NCI-H748 treated with DMSO at 0.1 percent for 48 hours (cell line): ENCODE measurements around the gene C17orf67.

Experiments used
- DNase-seq: peaks from one replicate; lab custom pipeline; 2025; lab: John Stamatoyannopoulos, UW

The C17orf67 gene, protein sequence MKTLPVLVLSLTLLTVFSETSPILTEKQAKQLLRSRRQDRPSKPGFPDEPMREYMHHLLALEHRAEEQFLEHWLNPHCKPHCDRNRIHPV

DNA sequence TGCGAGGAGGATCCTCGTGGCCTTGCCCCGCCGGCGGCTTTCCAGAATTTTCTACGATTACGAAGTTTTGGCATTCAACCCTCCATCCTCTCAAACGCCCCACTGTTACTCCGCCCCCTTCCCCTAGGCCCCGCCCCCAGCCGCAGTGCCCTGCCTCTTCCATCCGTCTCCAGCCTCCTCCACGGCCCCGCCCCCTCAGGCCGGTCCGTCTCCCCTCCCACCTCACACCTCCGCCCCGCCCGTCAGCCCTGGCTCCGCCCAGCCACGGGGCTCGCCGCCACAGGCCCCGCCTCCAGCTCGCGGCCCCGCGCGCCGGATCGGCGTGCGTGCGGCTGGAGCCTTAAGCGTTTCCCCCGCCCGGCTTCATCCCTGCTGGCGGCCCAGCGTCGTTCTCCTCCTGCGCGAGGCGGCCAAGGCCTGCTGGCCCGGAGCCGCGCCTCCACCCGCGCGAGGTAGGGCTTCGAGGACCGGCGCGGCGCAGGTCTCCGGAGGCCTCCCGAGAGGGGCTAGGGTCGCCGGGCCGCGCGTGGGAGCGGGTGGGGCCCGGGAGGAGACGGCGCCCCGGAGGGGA is at the start of gene C17orf67, which contains the start of gene DGKE:
Gene C17orf67 (minus strand): TSS at position 112 of the 571 bp plus-strand sequence. CDS start 18,110 bp downstream, outside the sequence.
Gene DGKE (plus strand): TSS at position 343 of the 571 bp plus-strand sequence. CDS start 645 bp downstream, outside the sequence.
- peak; percentile 86 for DNase-seq

DNA sequence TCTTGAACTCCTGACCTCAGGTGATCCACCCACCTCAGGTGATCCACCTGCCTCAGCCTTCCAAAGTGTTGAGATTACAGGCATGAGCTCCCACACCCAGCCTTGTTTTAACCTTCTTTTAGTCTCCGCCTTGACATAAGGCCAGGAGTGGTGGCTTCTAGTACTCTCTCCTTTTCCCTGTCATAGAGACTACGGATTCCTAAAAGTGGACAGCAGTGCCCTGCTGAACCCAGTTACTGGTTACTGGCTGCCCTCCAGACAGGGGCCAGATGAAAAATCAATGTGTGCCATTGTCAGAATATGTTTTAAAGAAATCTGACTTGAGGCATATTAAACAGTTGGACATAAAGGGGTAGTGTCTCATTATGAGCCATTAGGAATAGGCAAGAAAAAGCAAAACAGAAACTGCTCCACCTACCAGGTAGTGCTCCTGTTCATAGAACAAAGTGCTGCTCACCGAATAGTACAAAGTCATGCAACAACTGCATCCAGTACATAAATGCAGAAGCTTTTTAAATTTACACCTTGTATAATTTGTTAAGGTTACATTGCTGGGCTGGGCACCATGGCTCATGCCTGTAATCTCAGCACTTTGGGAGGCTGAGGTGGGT is 48.1 kb upstream of the C17orf67 start:
- DNase-seq: no peak

DNA sequence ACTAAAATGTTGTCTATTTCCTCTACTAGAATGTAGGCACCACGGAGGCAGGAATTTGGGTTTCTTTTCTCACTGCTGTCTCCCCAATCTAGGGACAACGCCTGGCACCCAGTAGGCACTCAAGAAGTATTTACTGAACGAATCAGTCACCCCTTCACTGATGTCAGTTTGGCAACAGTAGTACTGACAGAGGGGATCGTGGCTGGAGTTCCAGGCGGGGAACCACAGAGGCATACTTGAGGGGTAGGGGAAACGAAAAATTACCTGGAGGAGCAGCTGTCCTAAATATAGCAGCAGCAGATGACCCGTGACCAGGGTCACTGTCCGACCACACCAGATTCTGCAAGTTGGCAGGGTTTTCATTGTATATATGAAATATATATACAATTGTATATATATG is 46.9 kb upstream of the C17orf67 start:
- DNase-seq: no peak

DNA sequence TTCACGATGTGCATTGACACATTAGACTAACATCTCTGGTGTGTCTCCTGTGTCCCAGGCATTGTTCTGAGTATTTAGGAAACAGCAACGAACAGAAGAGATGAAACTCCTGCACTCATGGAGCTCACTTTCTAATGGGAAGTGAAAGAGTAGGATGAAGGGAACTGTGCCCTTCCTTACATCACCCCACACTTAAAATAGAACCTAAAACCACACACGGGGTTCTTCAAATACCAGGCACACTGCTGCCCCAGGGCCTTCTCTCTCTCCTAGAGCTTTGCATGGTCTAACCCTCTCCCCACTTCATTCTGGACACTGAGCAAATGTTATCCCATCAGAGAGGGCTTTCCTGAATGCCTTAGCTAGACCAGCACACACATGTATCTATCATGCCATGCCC is 46.4 kb upstream of the C17orf67 start:
- DNase-seq: no peak

DNA sequence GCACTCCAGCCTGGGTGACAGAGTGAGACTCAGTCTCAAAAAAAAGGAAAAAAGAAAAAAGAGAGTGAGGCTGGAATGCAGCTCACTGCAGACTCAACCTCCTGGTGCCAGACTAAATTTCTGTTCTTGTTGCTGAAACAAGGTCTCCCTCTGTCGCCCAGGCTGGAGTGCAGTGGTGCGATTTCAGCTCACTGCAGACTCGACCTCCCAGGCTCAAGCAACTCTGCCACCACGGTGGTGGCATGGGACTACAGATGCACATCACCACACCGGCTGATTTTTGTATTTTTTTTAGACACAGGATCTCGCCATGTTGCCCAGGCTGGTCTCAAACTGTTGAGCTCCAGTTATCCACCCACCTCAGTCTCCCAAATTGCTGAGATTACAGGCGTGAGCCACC is 45.6 kb upstream of the C17orf67 start:
- no peak for DNase-seq

DNA sequence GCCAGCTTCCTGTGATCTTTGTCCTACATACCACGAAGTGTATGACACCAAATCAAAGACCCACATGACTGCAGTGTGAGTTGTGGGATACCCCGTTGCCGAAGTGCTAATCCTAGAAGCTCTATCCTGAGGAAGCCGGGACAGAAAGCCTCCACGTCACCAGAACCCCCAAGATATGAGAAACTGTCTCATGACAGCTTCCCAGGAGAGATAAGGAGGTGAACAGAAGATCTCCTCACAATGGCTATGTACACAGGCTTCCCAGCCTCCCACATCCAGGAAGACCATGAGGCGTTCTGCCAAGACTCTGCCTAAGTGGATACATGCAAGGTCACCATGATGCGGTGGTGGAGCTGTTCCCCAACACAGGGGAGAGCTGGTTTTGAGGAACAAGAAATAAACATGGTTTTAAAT is 43.1 kb upstream of the C17orf67 start:
- DNase-seq: no peak

DNA sequence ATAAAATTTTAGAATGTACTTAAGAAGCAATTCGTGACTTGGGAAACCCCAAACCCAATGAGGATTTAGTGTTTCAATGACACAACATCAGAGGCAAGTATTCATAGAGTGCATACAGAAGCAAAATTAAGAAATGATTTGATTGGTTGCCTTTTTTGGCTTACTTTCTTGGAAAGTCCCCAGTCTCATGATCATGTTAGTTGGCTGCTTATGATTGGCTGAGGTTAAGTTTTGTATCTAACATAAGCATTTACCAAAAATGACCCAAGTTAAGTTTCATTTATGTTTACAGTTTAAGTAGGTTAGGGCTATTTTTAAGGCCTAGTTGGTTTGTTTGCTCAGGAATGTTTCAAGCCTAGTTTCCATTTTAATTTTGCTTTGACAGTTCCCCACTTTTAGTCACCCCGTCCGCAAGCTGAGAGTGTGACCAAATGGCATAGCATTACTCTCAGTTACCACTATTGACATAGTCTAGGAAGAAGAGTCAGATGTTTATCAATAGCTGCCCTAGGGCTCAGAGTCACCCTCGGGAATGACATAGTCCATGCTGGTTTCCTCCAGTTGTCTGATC is 36.4 kb upstream of the C17orf67 start:
- no peak for DNase-seq

DNA sequence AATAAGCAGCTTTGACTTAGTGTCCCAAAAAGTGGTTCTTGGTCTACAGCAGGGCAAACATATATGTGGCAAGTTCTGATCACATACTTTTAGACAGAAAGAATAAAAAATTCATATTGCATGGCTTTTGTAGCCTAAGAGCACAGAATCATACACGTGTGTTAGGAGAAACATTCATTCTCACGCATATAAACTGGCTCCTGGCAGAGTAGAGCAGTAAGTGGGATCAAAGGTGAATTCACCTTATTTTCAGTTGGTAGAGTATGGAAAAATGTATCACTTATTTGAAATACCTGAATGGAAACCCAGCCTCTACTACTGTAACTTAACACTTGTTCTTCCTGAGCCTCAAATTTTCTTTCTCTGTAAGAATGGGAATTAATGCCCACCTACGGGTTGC is 35.0 kb upstream of the C17orf67 start:
- no peak for DNase-seq

DNA sequence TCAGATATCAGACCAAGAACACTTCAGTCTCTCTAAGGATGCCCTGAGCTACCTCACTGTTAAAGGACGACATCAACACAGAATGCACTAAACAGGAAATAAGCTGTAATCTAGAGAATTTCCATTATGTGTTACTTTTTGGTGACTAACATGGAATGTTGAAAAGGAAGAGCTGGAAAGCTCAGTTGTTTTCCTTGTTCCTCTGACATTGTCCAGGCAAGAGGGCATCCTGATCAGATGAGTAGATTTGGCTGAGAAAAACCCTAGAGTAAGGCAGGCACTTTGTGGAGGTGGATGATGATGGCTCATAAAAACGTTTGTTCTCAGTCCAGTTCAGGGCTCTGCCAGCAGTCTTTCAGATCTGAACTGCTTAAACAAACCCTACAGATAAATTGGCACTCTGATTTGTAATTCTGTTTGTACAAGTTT is 34.2 kb upstream of the C17orf67 start:
- no peak for DNase-seq

DNA sequence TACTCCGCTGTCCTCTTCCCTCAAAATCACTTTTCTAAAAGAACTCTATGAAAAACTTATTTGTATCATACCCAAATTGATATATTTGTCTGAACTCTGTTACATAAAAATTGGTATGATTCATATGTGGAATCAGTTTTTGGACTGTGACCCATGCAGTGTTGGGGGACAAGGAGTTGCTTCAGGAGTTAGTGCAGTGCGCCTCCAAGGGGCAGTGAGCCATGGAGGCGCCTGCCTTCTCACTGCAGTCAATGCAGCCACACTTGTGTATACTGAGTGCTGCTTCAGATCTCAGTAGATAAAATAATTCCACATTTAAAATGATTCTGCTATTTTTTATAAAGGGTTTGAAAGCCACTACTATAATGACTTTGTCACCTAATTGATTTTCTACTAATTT is 32.8 kb upstream of the C17orf67 start:
- DNase-seq: no peak

DNA sequence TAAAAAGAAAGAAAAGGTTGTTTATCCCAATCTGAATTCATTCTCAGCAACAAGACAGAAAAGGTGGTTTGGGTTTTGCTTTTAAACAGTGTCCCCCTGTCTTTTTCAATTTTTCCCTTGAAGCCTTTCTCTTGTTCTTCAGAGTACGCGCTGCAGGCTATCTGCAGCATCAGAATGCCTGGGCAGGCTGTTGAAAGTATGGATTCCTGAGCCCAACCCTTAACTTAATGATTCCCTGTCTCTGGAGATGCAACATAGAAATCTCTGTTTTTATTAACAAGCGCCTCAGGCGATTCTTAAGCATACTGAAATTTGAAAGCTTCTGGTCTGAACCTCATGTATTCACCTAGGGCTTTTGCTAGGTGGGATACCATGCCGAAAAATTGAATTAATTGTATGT is 32.4 kb upstream of the C17orf67 start:
- no peak for DNase-seq

DNA sequence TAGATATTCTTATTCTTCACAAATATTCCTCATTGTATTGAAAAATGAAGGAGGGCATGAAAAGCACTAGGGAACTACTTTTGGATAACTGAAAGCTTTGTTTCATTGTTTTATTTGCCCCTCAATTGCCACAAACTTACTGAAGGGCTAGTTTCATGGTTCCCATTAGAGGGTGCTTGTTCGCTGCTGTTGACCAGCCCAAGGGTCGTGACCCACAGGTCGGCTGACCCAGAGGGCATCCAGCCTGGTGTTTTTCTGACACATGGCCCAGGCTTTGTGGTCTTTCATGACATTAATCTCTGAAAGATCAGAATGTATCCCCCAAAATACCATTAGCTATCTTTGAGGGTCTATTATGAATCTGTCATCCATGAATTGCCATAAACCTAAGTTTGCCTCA is 30.3 kb upstream of the C17orf67 start:
- DNase-seq: no peak

DNA sequence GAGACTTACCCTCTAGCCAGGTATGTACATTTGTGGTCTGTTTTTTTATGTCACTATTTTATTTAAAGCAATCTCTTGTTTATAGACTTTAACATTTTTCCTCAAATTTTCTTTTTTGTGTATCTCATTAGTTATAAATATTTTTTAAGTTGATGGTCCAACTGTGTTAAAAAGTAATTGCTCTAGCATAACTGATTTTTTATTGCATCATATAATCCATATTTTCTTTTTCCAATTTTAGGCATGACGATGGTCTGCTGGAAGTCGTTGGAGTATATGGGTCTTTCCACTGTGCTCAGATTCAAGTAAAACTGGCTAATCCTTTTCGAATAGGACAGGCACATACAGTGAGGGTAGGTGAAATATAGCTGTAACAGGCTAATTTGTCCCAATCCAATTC is 28.2 kb upstream of the C17orf67 start:
- no peak for DNase-seq

DNA sequence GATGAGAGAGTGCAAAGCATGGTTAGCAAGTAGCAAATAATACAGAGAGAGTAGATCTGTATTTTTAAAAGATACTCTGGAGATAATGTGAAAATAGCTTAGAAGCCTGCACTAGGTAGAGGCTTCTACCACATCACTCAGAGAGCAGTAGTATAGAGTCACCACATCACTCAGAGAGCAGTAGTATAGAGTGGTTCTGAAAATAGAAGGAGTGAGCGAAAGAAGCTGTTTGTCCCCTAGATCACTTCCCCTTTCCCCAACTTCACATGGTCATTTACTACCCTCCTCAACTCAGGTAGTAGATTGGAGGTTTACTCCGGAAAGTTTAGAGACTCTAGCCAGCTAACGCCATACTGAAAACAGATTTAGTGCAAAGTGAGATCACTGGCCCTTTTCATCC is 17.3 kb upstream of the C17orf67 start:
- DNase-seq: no peak

DNA sequence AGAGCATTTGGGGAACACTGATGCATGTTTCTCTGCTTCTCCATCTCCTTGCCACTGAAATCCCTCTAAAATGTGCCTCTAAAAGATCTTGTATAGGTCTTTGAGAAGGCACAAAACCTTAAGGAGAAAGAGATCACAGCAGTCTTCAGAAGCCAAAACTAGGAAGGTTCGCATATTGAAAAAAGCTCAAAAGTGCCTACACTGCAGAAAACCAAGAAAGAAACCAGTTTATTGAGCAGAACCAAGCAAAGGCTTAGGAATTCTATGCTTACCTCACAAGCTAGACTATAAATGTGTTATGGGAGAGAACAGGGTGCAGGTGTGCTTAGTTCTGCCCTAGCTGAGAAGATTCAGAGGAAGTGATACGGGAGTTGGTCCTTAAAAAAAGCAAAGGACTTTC is 16.9 kb upstream of the C17orf67 start:
- no peak for DNase-seq

DNA sequence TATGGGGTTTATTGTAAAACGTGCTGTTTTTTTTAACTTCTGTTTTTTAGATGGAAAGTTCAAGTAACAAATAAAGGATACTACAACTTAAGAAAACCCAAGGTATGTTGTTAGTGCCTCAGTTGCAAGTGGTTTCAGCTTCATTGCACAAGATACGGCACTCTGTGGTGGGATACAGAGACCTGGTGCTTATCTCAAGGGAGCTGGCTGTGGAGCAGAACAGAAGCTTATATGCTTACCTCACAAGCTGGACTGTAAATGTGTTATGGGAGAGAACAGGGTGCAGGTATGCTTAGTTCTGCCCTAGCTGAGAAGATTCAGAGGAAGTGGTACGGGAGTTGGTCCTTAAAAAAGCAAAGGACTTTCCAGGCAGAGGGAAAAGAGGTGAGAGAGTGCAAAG is 15.4 kb upstream of the C17orf67 start:
- no peak for DNase-seq

DNA sequence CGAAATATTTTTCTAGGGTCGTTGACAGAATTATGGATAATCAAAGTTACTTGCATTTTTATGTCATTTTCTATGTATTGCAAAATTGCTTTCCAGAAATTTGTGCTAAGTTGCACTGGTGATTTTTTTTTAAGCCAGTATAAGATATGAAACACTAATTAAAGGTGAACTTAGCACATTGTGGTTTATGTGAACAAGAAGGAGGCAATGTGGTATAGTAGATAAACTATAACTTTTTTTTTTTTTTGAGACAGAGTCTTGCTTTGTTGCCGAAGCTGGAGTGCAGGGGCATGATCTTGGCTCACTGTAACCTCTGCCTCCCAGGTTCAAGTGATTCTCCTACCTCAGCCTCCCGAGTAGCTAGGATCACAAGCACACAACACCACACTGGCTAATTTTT is 13.4 kb upstream of the C17orf67 start:
- DNase-seq: no peak

DNA sequence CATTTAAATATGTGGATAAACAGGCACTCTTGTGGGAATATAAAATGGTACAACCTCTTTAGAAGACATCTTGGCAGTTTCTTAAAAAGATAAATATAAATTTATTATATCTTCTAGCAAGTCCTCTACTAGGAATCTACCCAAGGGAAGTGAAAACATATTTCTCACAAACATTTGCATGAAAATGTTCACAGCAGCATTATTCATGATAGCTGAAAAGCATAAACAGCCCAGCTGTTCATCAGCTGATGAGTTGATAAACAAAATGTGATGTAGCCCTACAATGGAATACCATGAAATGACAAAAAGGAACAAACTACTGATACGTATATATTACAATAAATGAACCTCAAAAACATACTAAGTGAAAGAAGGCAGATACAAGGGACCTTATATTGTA is 12.2 kb upstream of the C17orf67 start:
- no peak for DNase-seq

DNA sequence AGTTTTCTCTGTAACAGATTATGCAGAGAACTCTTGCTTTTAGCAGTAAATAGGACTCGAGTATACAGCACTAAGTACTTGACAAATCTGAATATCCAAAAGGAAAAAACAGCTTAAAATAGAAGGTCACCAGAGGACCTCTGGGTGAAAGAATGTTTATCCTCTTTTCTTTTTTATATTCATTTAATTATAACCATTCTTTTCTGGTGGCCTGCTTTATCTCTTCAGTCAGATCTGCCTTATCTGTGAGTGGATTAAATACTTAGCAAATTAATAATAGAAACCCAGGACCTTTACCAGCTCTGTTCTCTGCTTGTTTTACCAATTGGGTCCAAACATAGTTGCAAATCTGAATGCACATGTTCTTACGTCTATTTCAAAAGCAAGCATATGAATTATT is 8.9 kb upstream of the C17orf67 start:
- no peak for DNase-seq

DNA sequence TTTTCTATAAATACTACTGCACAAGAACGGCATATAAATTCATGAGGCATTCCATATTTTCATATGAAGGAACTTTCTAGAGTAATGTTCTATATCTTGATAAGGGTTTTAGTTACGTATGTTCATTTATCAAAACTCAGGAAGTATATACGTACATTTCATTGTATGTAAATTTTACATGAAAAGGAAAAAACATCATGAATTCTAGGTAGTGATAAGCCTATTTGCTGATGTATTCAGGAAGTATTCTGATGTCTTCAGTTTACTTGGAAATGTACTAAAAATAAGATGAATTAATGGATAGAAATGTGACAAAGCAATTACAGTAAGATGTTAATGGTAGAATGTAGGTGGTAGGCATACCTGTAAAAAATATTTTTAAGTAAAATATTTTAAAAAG is 5.0 kb upstream of the C17orf67 start:
- DNase-seq: no peak

DNA sequence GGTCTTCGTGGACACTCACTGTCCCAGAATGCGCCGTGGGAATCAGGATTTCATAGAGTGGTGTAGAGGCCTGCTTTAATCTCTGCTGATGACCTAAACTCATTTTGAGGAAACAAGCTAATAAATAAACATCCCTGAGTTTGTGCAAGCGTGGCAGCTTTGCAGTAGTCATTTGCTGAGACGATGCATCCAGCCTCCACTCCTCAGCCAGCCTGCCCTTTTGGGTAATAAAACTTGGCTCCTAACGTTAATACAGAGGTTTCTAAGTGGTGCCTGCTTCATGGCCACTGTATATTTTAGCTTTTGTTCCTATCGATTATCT is 1.5 kb upstream of the C17orf67 start:
- DNase-seq: no peak

DNA sequence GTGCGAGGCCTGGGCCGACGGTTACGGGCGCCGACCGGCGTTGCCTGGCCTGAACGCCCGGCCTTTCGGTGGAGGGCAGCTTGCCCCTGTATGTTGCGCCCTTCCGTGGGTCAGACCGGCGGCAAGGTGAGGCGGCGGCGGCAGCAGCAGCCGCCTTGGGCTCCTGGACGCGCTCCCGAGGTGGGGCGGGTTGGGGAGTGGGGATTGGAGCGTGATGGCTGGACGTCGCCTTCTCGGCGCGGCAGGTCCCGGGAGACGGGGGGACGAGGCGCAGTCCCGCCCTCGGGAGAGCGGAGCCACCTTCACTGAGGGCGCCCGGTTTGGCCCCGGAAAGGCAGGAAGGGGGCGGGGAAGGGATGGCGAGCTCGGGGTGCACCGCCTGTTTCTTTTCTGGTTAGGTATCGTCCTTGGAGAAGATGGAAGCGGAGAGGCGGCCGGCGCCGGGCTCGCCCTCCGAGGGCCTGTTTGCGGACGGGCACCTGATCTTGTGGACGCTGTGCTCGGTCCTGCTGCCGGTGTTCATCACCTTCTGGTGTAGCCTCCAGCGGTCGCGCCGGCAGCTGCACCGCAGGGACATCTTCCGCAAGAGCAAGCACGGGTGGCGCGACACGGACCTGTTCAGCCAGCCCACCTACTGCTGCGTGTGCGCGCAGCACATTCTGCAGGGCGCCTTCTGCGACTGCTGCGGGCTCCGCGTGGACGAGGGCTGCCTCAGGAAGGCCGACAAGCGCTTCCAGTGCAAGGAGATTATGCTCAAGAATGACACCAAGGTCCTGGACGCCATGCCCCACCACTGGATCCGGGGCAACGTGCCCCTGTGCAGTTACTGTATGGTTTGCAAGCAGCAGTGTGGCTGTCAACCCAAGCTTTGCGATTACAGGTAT is 902 bp upstream of the C17orf67 start:
- peak; percentile 33 for DNase-seq
